GM21619 (cell line): Measurements from ENCODE around the gene LRCH4.
"Not testable (repeated sequence)": the region's sequence is repeated elsewhere in the genome, so short reads cannot be mapped to it uniquely, and the experiment has no call there.

Experiments used
- ATAC-seq: cut with Tn5 transposase; IDR thresholded peaks from one replicate; pipeline ENCODE4 v1.9.1; 2021; ENCODE audit not compliant: unreplicated experiment

The LRCH4 gene

GRCh38 chr7:100568896-100569844 is 16.8 kb downstream of the LRCH4 start:
- no peak for ATAC-seq

GRCh38 chr7:100568176-100568895 is 17.6 kb downstream of the LRCH4 start:
- ATAC-seq = no peak

GRCh38 chr7:100567751-100568175 is 18.2 kb downstream of the LRCH4 start:
- ATAC-seq = no peak

GRCh38 chr7:100567031-100567730 is 18.7 kb downstream of the LRCH4 start:
- ATAC-seq = no peak

- no peak for ATAC-seq
These were observed 19.9 kb downstream of the LRCH4 start for GRCh38 chr7:100566018-100566531.

- no peak for ATAC-seq
These were observed 20.8 kb downstream of the LRCH4 start for GRCh38 chr7:100565133-100565571.

GRCh38 chr7:100564405-100564804 is 21.5 kb downstream of the LRCH4 start:
- not testable (repeated sequence) for ATAC-seq

GRCh38 chr7:100563809-100564400 is 22.0 kb downstream of the LRCH4 start:
- ATAC-seq = no peak

- no peak for ATAC-seq
These were observed 22.8 kb downstream of the LRCH4 start for GRCh38 chr7:100563100-100563564.

GRCh38 chr7:100562195-100563099 is 23.5 kb downstream of the LRCH4 start:
- ATAC-seq = no peak

GRCh38 chr7:100561491-100562194 is 24.3 kb downstream of the LRCH4 start:
- ATAC-seq = no peak

- ATAC-seq = no peak
These were observed 26.8 kb downstream of the LRCH4 start for GRCh38 chr7:100559127-100559526.

- no peak for ATAC-seq
These were observed 29.4 kb downstream of the LRCH4 start for GRCh38 chr7:100556541-100556940.

- ATAC-seq = no peak
These were observed 30.2 kb downstream of the LRCH4 start for GRCh38 chr7:100555701-100556100.

- no peak for ATAC-seq
These were observed 32.9 kb downstream of the LRCH4 start for GRCh38 chr7:100553032-100553431.

- no peak for ATAC-seq
These were observed 33.4 kb downstream of the LRCH4 start for GRCh38 chr7:100552532-100552931.

- not testable (repeated sequence) for ATAC-seq
These were observed 37.5 kb downstream of the LRCH4 start for GRCh38 chr7:100548446-100548845.

GRCh38 chr7:100547872-100548271 is 38.1 kb downstream of the LRCH4 start:
- ATAC-seq = no peak
